Measurements from ENCODE around the gene INO80E. TPM values are rescaled to one million over a fixed set of nuclear protein-coding genes. Genes with fewer than 3 reads are reported as not detected.

The INO80E gene
- total RNA-seq, 1 experiment from 2014 or later = 94.1 TPM

DNA sequence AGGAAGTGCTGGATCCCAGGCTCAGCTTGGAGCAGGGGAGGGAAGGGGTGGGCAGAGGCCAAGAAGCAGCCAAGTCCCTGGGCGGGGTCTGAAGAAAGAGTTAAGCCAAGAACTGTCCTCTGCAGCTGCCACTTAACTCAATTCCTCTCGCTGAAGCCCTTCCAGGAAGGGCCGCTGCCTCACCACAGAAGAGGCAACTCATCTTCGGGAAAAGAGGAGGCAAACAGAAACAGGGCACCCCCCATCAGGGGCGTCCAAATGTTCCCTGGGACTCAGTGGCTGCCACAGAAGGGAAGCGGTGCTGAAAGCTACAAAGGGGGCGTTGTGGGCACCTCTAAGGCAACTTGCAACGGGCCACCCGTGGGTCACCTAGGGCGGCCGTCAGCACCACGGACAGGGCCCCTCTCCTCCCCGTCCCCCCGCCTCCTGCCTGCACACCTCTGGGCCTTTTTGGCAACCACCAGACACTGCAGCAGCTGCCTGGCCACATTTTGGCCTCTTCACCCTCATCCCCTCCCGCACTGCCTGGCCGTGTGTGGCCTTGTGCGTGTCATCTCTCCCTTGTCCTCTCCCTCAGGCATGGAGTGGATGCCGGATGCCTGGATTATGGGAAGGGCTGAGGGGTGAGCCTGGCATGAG is 32.5 kb downstream of the INO80E start:
- Histone ChIP-seq H3K23ac (ENCODE audit: insufficient read length, low read depth, low read length) (no peak overlapping the region), H3K56ac (ENCODE audit: insufficient read length, low read depth, low read length) (no peak overlapping the region), H2AFZ (ENCODE audit: low read length) (no peak overlapping the region), H3K4me1 (ENCODE audit: insufficient read depth, low read length) (peaks cover 3% of the 10 kb centered on the region; the same call in 1 of the 2 replicates), H4K91ac (ENCODE audit: insufficient read length, low read depth, low read length) (no peak overlapping the region), H4K8ac (replicated peaks; ENCODE audit: insufficient read length, low read depth, low read length) (no peak overlapping the region), H2AK5ac (ENCODE audit: insufficient read length, low read length) (no peak overlapping the region), H3K27me3 (ENCODE audit: insufficient read depth, low read length) (no peaks in the 10 kb centered on the region; the same call in 1 of the 2 replicates), H3K23me2 (ENCODE audit: insufficient read length, low read depth, low read length, poor library complexity, severe bottlenecking) (peaks cover 20% of the 10 kb centered on the region), H3K4ac (ENCODE audit: low read depth, low read length) (no peak overlapping the region), H3K9me3 (ENCODE audit: control insufficient read depth, low read depth, low read length) (no peaks in the 10 kb centered on the region), H4K20me1 (ENCODE audit: control insufficient read depth, insufficient read depth, insufficient read length) (no peaks in the 10 kb centered on the region), H3K4me2 (ENCODE audit: insufficient read depth, insufficient read length, low read length) (no peak overlapping the region), H2BK120ac (ENCODE audit: low read depth, low read length, poor library complexity, severe bottlenecking) (no peak overlapping the region), H3K27ac (ENCODE audit: insufficient read length, low read depth, low read length) (no peak overlapping the region), H3K79me2 (ENCODE audit: insufficient read depth, low read length) (no peaks in the 10 kb centered on the region; the same call in 1 of the 2 replicates), H3K14ac (ENCODE audit: insufficient read depth, low read length) (no peak overlapping the region), H4K5ac (ENCODE audit: insufficient read length, low read depth, low read length) (no peak overlapping the region), H2BK12ac (ENCODE audit: insufficient read length, low read depth, low read length) (no peak overlapping the region), H2BK5ac (ENCODE audit: insufficient read length, low read length) (no peak overlapping the region), H2BK15ac (ENCODE audit: low read depth, low read length) (no peak overlapping the region), H2BK20ac (ENCODE audit: low read depth, low read length, poor library complexity, severe bottlenecking) (no peak overlapping the region), H3K9ac (ENCODE audit: extremely low read depth, insufficient read length, low read length) (no peak overlapping the region), H3K79me1 (ENCODE audit: insufficient read depth, low read depth, low read length, poor library complexity, severe bottlenecking) (no peaks in the 10 kb centered on the region), H3K18ac (ENCODE audit: insufficient read length, low read depth, low read length) (no peak overlapping the region), H3T11ph (ENCODE audit: low read length) (no peak overlapping the region)
- Mint-ChIP-seq H3K36me3 (ENCODE audit: insufficient read depth in 1 of 3, low read depth in 3 of 3) (peaks cover 6 to 16% (median 10%) of the 10 kb centered on the region in 3 experiments; a peak in 5 of 7 replicates), H3K4me1 (peaks cover 27 to 42% of the 10 kb centered on the region in 2 experiments), H3K27me3 (ENCODE audit: low read depth) (peaks cover 13% of the 10 kb centered on the region), H3K4me3 (no peak overlapping the region; a peak in 1 of 5 replicates), H3K9me3 (no peaks in the 10 kb centered on the region; a peak in 1 of 5 replicates), H3K27ac (no peak overlapping the region)
- TF ChIP-seq, protein P1, sequence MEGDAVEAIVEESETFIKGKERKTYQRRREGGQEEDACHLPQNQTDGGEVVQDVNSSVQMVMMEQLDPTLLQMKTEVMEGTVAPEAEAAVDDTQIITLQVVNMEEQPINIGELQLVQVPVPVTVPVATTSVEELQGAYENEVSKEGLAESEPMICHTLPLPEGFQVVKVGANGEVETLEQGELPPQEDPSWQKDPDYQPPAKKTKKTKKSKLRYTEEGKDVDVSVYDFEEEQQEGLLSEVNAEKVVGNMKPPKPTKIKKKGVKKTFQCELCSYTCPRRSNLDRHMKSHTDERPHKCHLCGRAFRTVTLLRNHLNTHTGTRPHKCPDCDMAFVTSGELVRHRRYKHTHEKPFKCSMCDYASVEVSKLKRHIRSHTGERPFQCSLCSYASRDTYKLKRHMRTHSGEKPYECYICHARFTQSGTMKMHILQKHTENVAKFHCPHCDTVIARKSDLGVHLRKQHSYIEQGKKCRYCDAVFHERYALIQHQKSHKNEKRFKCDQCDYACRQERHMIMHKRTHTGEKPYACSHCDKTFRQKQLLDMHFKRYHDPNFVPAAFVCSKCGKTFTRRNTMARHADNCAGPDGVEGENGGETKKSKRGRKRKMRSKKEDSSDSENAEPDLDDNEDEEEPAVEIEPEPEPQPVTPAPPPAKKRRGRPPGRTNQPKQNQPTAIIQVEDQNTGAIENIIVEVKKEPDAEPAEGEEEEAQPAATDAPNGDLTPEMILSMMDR (conservative IDR thresholded peaks at IDR 0.05) = no peak
- no CpG with 5 or more reads among the region's 18 CpGs for WGBS (ENCODE audit: extremely low coverage, insufficient read length, low lambda C conversion rate)
- peak; percentile 77 for DNase-seq
